GM20431 (cell line): ENCODE results near the gene IL32.

Source experiments
- in situ Hi-C: fragments of 300-500 bp; cut with MseI, MboI; formaldehyde crosslinking; loops from one replicate; pipeline ENCODE4 v1.15.0; 2020; ENCODE audit warnings: low sequenced_read_pairs; ENCODE audit not compliant: unreplicated experiment

Gene IL32

GRCh38 chr16:3087243-3088235 lies 22.1 kb downstream of the IL32 start:
- in situ Hi-C loops: no loop called here

GRCh38 chr16:3088450-3088849 lies 23.0 kb downstream of the IL32 start:
- in situ Hi-C loops: no loop called here

GRCh38 chr16:3088925-3089716 lies 23.7 kb downstream of the IL32 start:
- in situ Hi-C loops: no loop called here

GRCh38 chr16:3089717-3090592 lies 24.5 kb downstream of the IL32 start:
- in situ Hi-C loops: no loop called here

- in situ Hi-C loops: no loop called here
These were observed 26.1 kb downstream of the IL32 start for GRCh38 chr16:3091551-3091950.

GRCh38 chr16:3092501-3092941 lies 27.1 kb downstream of the IL32 start:
- in situ Hi-C loops: no loop called here

- in situ Hi-C loops: no loop called here
These were observed 29.0 kb downstream of the IL32 start for GRCh38 chr16:3094289-3095027.

- in situ Hi-C loops: no loop called here
These were observed 30.4 kb downstream of the IL32 start for GRCh38 chr16:3095869-3096268.

- in situ Hi-C loops: no loop called here
These were observed 30.9 kb downstream of the IL32 start for GRCh38 chr16:3096362-3096761.

- in situ Hi-C loops: no loop called here
These were observed 31.8 kb downstream of the IL32 start for GRCh38 chr16:3097266-3097665.

- in situ Hi-C loops: no loop called here
These were observed 33.3 kb downstream of the IL32 start, which contains the start of gene ZSCAN10 for GRCh38 chr16:3098459-3099394. TSS of gene ZSCAN10 (minus strand) at chr16:3099294. CDS start at chr16:3092937, 6,357 bp downstream.

GRCh38 chr16:3099395-3099731 lies 33.9 kb downstream of the IL32 start:
- in situ Hi-C loops: no loop called here

- in situ Hi-C loops: no loop called here
These were observed 34.5 kb downstream of the IL32 start for GRCh38 chr16:3099732-3100499.

GRCh38 chr16:3101018-3101840 lies 35.8 kb downstream of the IL32 start:
- in situ Hi-C loops: no loop called here

GRCh38 chr16:3101841-3102470 lies 36.5 kb downstream of the IL32 start:
- in situ Hi-C loops: no loop called here

- in situ Hi-C loops: no loop called here
These were observed 40.9 kb downstream of the IL32 start for GRCh38 chr16:3106205-3106928.
